Mononuclear cell (primary cell): ENCODE data around the gene ARPC1A. TPM values are rescaled to one million over a fixed set of nuclear protein-coding genes. Genes with fewer than 3 reads are reported as not detected.
"Not testable (repeated sequence)": the region's sequence is repeated elsewhere in the genome, so short reads cannot be mapped to it uniquely, and the experiment has no call there.

ENCODE experiments used
- H3K27me3 ChIP-seq: 2 replicates; pipeline ENCODE4 v1.6.0; 2011; ENCODE audit warnings: low read length, control low read depth; ENCODE audit not compliant: insufficient read depth
- H3K4me1 ChIP-seq: 2 replicates; pipeline ENCODE4 v1.5.1; 2011; ENCODE audit warnings: mild to moderate bottlenecking, low read length, control low read depth; ENCODE audit not compliant: insufficient read depth
- H3K4me3 ChIP-seq: 2 replicates; pipeline ENCODE4 v1.5.1; 2011; ENCODE audit warnings: mild to moderate bottlenecking, low read length, moderate library complexity
- H3K9me3 ChIP-seq: 2 replicates; pipeline ENCODE4 v1.5.1; 2011; ENCODE audit warnings: low read depth, mild to moderate bottlenecking, control low read depth, low read length
- total RNA-seq: library from RNA; depleted of rRNA; stranded (reverse); fragments of >200 nt; gene quantifications from one replicate; pipeline ENCODE4 v1.2.3, GENCODE V29; 2012

The ARPC1A gene
- 28.8 TPM for total RNA-seq

DNA sequence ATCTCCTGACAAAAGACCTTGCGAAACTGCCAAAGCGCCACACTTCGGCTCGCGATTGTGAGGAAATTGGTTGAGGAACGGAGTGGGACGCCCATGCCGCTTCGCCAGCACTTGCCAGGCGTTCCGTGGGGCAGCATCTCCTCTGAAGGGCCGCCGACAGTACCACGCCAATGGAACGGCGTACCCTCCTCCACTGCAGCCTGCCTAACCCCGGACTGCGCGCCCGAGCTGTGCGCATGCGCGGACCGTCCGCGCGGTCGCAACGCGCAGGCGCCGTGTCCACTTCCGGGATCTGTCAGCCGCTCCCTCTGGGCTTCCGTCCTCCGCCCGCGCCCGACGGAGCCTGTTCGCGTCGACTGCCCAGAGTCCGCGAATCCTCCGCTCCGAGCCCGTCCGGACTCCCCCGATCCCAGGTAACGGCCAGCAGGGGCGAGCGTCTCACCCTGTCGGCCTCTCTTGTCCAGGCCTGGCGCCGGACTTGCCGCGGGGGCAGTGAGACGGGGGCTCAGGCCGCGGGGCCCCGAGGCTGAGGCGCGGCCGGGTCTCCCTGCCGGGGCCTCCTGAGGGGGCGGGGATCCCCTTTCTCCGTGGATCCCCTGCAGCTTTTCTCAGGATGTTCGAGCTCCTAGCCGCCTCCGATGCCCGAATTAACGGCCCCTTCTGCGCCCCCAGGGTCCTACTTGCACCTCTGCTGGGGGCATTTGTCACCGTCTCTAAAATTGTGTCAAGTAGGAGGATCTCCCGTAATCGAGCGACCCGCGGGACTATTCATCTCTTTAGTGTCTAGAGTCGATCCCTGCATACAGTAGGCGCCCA, at the start of gene ARPC1A:
TSS of gene ARPC1A (plus strand) at position 307 of the 816 bp plus-strand sequence. CDS start 7,456 bp downstream, outside the sequence.
- H3K4me3 ChIP-seq = peak within 1 kb of the TSS; percentile 93
- H3K4me1 ChIP-seq = peaks cover 55% of the 10 kb centered on the region
- H3K9me3 ChIP-seq = no peaks in the 10 kb centered on the region
- no peaks in the 10 kb centered on the region for H3K27me3 ChIP-seq

DNA sequence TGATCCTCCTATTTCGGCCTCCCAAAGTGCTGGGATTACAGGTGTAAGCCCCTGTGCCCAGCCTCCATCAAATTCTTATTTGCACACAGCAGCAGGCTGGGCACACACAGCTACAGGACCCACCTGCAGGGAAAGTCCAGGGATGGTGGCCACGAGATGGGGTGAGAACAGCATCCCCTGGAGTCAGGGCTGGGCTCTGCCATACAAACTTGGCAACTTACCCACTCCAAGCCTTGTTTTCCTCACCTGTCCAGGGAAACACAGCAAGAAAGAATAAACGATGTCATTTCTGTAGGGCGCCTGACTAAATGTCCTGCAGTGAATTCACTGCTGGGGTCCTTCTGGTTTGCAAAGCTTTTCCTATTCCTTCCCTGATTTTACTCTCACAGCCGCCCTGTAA, 47.5 kb upstream of the ARPC1A start:
- H3K9me3 ChIP-seq = no peaks in the 10 kb centered on the region
- no peaks in the 10 kb centered on the region for H3K4me1 ChIP-seq
- H3K27me3 ChIP-seq = no peaks in the 10 kb centered on the region
- H3K4me3 ChIP-seq = no peak overlapping the region

DNA sequence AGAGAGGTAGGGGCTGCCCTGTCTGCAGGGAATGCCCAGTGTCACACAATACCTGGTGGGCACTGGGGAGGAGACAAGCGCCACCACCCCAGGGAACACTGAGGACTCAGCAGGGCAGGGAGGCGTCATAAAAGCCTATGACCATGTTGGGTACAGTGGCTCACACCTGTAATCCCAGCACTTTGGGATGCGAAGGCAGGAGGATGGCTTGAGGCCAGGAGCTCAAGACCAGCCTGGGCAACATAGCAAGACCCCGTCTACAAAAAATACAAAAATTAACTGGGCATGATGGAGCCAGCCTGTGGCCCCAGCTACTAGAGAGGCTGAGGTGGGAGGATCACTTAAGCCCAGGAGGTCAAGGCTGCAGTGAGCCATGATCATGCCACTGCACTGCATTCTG, 41.5 kb upstream of the ARPC1A start:
- H3K9me3 ChIP-seq, H3K4me1 ChIP-seq, H3K27me3 ChIP-seq, H3K4me3 ChIP-seq: not testable (repeated sequence)

DNA sequence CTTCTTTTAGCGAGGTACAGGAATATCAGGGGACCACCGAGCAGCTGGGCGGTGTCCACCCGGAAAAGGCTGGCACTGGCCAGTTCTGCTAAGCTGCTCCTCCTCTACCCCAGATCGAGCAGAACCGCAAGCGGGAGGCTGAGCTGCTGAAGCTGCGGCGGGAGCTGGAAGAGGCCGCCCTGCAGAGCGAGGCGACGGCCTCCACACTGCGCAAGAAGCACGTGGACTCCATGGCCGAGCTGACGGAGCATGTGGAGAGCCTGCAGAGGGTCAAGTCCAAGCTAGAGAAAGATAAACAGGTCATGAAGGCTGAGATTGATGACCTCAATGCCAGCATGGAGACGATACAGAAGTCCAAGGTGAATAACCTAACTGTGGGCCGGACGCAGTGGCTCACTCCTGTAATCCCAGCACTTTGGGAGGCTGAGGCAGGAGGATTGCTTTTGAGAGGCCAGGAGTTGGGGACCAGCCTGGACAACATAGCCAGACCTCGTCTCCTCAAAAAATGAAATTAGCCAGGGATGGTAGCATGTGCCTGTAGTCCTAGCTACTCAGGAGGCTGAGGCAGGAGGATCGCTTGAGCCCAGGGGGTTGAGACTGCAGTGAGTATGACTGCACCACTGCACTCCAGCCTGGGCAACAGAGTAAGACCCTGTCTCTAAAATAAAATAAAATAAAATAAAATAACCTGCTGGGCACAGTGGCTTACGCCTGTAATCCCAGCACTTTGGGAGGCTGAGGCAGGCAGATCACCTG, 37.7 kb upstream of the ARPC1A start:
- Histone ChIP-seq H3K4me1 (no peaks in the 10 kb centered on the region), H3K27me3 (no peaks in the 10 kb centered on the region), H3K4me3 (no peak overlapping the region), H3K9me3 (no peaks in the 10 kb centered on the region)

DNA sequence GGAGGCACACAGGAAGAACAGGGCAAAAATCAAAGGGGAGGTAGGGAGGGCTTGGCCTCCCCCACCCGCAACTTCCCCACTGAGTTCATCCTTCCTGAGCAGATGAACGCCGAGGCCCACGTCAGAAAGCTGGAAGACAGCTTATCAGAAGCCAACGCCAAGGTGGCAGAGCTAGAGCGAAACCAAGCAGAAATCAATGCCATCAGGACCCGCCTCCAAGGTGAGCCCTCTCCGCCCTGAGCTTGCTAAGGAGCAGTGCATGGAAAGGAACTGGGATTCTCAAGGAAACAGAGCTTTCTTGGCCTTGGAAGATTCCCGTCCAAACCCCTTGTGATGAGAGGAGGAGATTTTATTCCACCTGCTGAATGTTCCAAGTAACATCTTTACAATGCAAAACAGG, 36.5 kb upstream of the ARPC1A start:
- H3K9me3 ChIP-seq = no peaks in the 10 kb centered on the region
- H3K4me1 ChIP-seq = no peaks in the 10 kb centered on the region
- H3K27me3 ChIP-seq = no peaks in the 10 kb centered on the region
- H3K4me3 ChIP-seq = no peak overlapping the region

DNA sequence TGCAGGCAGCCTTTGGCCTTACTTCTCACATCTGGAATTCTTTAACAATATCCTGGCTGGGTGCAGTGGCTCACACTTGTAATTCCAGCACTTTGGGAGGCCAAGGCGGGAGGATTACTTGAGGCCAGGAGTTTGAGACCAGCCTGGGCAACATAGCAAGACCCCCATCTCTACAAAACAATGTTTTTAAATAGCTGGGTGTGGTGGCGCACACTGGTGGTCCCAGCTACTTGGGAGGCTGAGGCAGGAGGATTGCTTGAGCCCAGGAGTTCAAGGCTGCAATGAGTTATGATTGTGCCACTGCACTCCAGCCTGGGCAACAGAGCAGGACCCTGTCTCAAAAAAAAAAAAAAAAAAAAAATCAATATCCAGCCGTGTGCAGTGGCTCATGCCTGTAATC, 35.5 kb upstream of the ARPC1A start:
- H3K4me3 ChIP-seq, H3K4me1 ChIP-seq, H3K27me3 ChIP-seq, H3K9me3 ChIP-seq: not testable (repeated sequence)

DNA sequence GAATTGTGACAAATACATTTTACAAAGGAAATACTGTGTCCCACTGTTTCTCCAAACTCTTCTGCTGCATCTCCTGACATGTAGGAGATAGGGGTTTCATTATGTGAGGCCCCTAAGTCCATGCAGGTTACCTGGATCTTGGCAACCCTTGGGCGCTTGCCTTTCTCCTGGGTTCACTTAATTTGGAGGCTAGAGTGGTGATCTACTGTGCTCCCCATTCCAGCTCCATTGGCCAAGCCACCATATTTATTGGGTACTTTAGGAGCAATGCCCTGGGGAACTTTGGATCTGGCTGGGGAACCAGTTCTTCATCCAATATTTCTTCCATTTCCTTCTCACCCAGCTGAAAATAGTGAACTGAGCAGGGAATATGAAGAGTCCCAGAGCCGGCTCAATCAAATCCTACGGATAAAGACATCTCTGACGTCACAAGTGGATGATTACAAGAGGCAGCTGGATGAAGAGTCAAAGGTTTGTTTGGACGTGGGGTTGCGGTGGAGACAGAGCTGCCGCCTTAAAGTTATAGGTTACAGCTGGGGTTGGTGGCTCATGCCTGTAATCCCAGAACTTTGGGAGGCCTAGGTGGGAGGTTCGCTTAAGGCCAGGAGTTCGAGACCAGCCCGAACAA, 34.6 kb upstream of the ARPC1A start:
- no peaks in the 10 kb centered on the region for H3K4me1 ChIP-seq
- no peaks in the 10 kb centered on the region for H3K27me3 ChIP-seq
- H3K9me3 ChIP-seq = no peaks in the 10 kb centered on the region
- no peak overlapping the region for H3K4me3 ChIP-seq

DNA sequence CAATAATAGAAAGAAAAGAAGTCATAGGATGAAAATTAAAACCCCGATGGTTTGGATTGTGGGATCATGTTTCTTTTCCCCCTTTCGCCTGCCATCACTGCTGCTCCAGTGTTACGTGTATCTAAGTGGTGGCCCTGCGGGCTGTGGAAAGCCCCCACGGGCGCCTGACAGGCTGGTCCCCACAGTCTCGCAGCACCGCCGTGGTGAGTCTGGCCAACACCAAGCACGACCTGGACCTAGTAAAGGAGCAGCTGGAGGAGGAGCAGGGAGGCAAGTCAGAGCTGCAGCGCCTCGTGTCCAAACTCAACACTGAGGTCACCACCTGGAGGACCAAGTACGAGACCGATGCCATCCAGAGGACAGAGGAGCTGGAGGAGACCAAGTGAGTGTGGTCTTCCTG, 33.6 kb upstream of the ARPC1A start:
- H3K9me3 ChIP-seq = no peaks in the 10 kb centered on the region
- no peaks in the 10 kb centered on the region for H3K27me3 ChIP-seq
- no peak overlapping the region for H3K4me3 ChIP-seq
- H3K4me1 ChIP-seq = no peaks in the 10 kb centered on the region

DNA sequence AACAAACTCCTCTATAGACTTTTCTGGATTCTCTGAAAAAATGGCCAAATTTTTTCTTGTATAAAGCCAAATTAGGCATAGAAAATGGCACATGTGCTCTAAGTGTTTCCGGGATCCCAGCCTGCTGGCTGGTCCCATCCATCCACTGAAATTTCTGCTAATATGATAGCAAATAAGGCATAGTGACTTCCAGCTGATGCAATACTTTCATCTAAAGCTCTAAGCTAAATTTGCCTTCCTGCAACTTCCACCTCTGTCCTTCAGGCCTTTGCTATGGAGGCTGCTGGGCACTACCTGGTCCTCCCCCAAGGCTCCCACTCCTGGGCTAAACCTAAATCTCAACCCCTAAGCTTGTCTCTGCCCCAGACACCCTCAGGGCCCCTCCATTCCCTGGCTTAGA, 32.5 kb upstream of the ARPC1A start:
- Histone ChIP-seq H3K27me3 (no peaks in the 10 kb centered on the region), H3K9me3 (no peaks in the 10 kb centered on the region), H3K4me1 (no peaks in the 10 kb centered on the region), H3K4me3 (no peak overlapping the region)

DNA sequence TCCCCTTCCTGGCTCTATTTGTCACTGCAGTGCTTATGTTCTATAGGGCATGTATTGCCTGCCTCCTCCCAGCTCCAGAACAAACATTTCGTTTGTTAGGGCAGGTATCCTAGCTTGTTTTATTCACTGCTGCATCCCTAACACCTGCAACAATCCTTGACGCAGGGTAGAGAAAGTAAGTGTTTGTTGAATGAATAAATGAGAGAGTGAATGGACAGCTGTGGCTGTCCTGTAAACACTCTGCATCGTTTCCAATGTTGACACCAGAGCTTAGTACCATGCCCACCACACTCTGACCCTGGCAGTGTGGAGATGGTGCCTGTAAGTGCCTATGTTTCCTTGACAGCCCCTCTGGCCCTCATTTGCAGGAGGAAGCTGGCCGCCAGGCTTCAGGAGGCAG, 32.0 kb upstream of the ARPC1A start:
- Histone ChIP-seq H3K4me3 (no peak overlapping the region), H3K9me3 (no peaks in the 10 kb centered on the region), H3K4me1 (no peaks in the 10 kb centered on the region), H3K27me3 (no peaks in the 10 kb centered on the region)

DNA sequence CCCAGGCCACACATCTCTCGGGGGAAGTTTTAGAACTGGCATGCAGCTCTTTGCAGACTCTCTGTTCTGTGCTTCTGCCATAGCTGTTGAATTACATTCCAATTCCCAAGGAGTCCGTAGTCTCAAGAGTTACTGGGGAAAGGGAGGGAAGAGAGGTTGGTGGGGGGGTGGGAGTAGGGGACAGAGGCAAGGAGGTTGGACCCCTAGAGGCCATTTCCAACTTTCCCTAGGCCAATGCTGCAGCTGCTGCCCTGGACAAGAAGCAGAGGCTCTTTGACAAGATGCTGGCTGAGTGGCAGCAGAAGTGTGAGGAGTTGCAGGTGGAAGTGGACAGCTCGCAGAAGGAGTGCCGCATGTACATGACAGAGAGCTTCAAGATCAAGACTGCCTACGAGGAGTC, 29.2 kb upstream of the ARPC1A start:
- no peak overlapping the region for H3K4me3 ChIP-seq
- no peaks in the 10 kb centered on the region for H3K9me3 ChIP-seq
- no peaks in the 10 kb centered on the region for H3K4me1 ChIP-seq
- no peaks in the 10 kb centered on the region for H3K27me3 ChIP-seq

DNA sequence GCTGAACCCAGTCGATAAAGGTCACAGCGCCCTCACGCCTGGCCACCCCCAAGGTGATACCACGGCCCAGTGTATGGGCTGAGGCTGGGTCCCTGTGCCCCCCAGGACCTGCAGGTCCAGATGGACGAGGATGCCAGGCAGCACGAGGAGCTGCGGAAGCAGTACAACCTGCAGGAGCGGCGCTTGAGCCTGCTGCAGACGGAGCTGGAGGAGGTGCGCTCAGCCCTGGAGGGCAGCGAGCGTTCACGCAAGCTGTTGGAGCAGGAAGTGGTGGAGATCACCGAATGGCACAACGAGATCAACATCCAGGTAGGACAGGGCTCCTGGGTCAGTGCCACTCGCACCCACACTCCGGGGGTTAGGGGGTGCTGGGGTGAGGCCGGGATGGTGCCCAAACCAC, 24.2 kb upstream of the ARPC1A start:
- Histone ChIP-seq H3K9me3 (no peaks in the 10 kb centered on the region), H3K4me1 (no peaks in the 10 kb centered on the region), H3K27me3 (no peaks in the 10 kb centered on the region), H3K4me3 (no peak overlapping the region)

DNA sequence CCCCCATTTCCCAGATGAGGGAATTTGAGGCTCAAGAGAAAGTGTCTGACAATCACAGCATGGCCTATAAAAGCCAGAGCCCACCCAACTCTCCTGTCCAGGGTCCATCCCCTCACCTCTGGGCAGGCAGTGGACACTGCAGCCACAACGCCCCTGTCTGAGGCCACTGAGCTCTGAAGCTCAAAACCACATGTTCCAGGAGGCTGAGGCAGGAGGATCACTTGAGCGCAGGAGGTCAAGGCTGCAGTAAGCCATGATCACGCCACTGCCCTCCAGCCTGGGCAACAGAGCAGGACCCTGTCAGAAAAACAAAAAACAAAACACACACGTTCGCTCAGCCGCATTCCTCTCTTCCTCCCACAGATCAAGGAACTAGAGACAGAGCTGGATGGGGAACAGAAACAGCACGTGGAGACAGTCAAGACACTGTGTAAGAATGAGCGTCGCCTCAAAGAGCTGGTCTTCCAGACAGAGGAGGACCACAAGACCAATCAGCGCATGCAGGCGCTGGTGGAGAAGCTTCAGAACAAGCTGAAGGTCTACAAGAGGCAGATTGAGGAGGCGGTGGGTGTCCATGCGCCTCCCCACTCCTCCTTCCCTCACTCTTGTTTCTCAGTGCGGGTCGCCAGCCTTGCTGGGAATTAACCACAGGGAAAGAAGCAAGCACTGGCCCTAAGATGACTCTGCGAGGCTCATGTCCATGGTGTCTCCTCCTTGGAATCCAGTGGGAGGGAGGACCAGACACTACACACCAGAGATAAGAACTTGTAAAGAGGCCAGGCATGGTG, 20.0 kb upstream of the ARPC1A start:
- no peaks in the 10 kb centered on the region for H3K27me3 ChIP-seq
- H3K4me1 ChIP-seq = no peaks in the 10 kb centered on the region
- H3K4me3 ChIP-seq = no peak overlapping the region
- no peaks in the 10 kb centered on the region for H3K9me3 ChIP-seq

DNA sequence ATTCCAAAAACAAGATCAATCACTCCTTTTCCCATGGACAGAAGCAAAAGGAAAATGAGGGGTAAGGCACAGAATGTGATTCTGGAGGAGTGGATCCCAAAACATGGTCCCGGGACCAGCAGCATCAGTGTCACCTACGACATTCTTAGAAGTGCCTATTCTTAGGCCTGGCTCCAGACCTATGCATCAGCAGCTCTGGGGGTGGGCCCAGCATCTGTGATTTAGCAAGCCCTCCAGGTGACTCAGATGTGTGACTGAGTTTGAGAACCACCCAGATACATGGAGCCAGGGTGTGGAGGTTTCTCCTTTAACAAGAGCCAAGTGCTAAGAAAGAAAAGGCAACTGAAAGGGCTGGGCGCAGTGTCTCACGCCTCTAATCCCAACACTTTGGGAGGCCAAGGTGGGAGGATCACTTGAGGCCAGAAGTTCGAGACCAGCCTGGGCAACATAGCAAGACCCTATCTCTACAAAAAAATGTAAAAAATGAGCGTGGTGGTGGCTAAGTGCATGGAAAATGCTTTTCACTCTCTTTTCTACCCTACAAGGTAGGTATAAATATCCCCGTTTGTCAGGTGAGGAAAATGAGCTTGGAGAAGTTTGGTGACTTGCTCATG, 17.1 kb upstream of the ARPC1A start:
- Histone ChIP-seq H3K4me1 (peaks cover 3% of the 10 kb centered on the region), H3K4me3 (no peak overlapping the region), H3K27me3 (no peaks in the 10 kb centered on the region), H3K9me3 (no peaks in the 10 kb centered on the region)
